Upper lobe of right lung (tissue), 1 donor: ENCODE data around the gene BMPER. TPM values are rescaled to one million over a fixed set of nuclear protein-coding genes. Genes with fewer than 3 reads are reported as not detected.

Source experiments
- ATAC-seq: fragments of 200-7000 bp; cut with Tn5 transposase; one replicate; pipeline ENCODE4 v1.9.1; 2020; ENCODE audit warnings: mild to moderate bottlenecking, moderate library complexity
- DNase-seq: peaks from one replicate; pipeline ENCODE4 v3.0.0-alpha.2; 2020
- H3K27ac ChIP-seq: fragments of 200-600 bp; one replicate; pipeline ENCODE4 v1.8.0; 2022
- H3K27me3 ChIP-seq: fragments of 200-600 bp; one replicate; pipeline ENCODE4 v1.8.0; 2022; ENCODE audit warnings: mild to moderate bottlenecking
- H3K36me3 ChIP-seq: fragments of 200-600 bp; one replicate; pipeline ENCODE4 v1.8.0; 2022
- H3K4me1 ChIP-seq: fragments of 200-600 bp; one replicate; pipeline ENCODE4 v1.8.0; 2022
- H3K4me3 ChIP-seq: fragments of 200-600 bp; one replicate; pipeline ENCODE4 v1.8.0; 2022; ENCODE audit warnings: mild to moderate bottlenecking
- H3K9me3 ChIP-seq: fragments of 200-600 bp; one replicate; pipeline ENCODE4 v1.8.0; 2022
- CTCF ChIP-seq: fragments of 200-600 bp; IDR thresholded peaks from one replicate; pipeline ENCODE4 v1.8.0; 2022; ENCODE audit warnings: antibody characterized with exemption
- intact Hi-C: fragments of 100-400 bp; cut with DNase I; formaldehyde crosslinking; loops from one replicate; pipeline ENCODE4 v1.11.0; 2022
- total RNA-seq: library from RNA; stranded (reverse); fragmentation: NEBNext Ultra II Directional; extraction: Animal tissue kit (Norgen Biotek cat#: 25700); gene quantifications from one replicate; pipeline ENCODE4 v1.2.1, GENCODE V29; 2021
- donor health status: DM: no; HTN: yes; CAD: no; lungs with severe emphysema.

BMPER gene
- total RNA-seq, 1 donor from 2014 or later, result 10.0 TPM

GRCh38 chr7:34175837-34176236 is 270.5 kb downstream of the BMPER start:
- intact Hi-C loops, result no loop called here
- no peaks in the 10 kb centered on the region for H3K4me1 ChIP-seq
- no peak for DNase-seq

GRCh38 chr7:34177476-34177875 is 272.1 kb downstream of the BMPER start:
- ATAC-seq (no peak), DNase-seq (no peak)
- no peak for TF ChIP-seq CTCF
- Histone ChIP-seq H3K27me3 (no peaks in the 10 kb centered on the region), H3K27ac (no peak overlapping the region), H3K36me3 (no peaks in the 10 kb centered on the region), H3K9me3 (no peaks in the 10 kb centered on the region), H3K4me3 (no peak overlapping the region), H3K4me1 (no peaks in the 10 kb centered on the region)
- intact Hi-C loops, result no loop called here

More at GRCh38 chr7:34175837-34176236, 270.5 kb downstream of the BMPER start:
- H3K9me3 ChIP-seq, result no peaks in the 10 kb centered on the region
- TF ChIP-seq CTCF, result no peak
- ATAC-seq, result no peak
- H3K36me3 ChIP-seq, result no peaks in the 10 kb centered on the region
- H3K27me3 ChIP-seq, result no peaks in the 10 kb centered on the region
- no peak overlapping the region for H3K27ac ChIP-seq
- H3K4me3 ChIP-seq, result no peak overlapping the region

GRCh38 chr7:34181271-34181958 is 276.1 kb downstream of the BMPER start:
- no peak for TF ChIP-seq CTCF
- Histone ChIP-seq H3K27ac (no peak overlapping the region), H3K9me3 (no peaks in the 10 kb centered on the region), H3K36me3 (no peaks in the 10 kb centered on the region), H3K4me1 (no peaks in the 10 kb centered on the region), H3K4me3 (no peak overlapping the region), H3K27me3 (no peaks in the 10 kb centered on the region)
- ATAC-seq (no peak), DNase-seq (no peak)
- intact Hi-C loops, result no loop called here

GRCh38 chr7:34184466-34184865 is 279.1 kb downstream of the BMPER start:
- Histone ChIP-seq H3K4me3 (no peak overlapping the region), H3K27ac (no peak overlapping the region), H3K4me1 (no peaks in the 10 kb centered on the region), H3K36me3 (no peaks in the 10 kb centered on the region), H3K27me3 (no peaks in the 10 kb centered on the region), H3K9me3 (no peaks in the 10 kb centered on the region)
- TF ChIP-seq CTCF, result no peak
- ATAC-seq, result no peak
- no peak for DNase-seq
- intact Hi-C loops, result no loop called here

GRCh38 chr7:34187798-34188307 is 282.5 kb downstream of the BMPER start:
- H3K4me1 ChIP-seq, result no peaks in the 10 kb centered on the region
- no peaks in the 10 kb centered on the region for H3K36me3 ChIP-seq
- TF ChIP-seq CTCF, result no peak
- H3K27me3 ChIP-seq, result no peaks in the 10 kb centered on the region
- DNase-seq (no peak), ATAC-seq (peak; percentile 19)
- intact Hi-C loops, result no loop called here
- no peak overlapping the region for H3K4me3 ChIP-seq
- H3K9me3 ChIP-seq, result no peaks in the 10 kb centered on the region
- no peak overlapping the region for H3K27ac ChIP-seq
